ENCODE measurements around the gene CEACAM4.

GRCh38 chr19:41621654-41622053, 5.2 kb downstream of the CEACAM4 start:
- TF ChIP-seq, protein P1, sequence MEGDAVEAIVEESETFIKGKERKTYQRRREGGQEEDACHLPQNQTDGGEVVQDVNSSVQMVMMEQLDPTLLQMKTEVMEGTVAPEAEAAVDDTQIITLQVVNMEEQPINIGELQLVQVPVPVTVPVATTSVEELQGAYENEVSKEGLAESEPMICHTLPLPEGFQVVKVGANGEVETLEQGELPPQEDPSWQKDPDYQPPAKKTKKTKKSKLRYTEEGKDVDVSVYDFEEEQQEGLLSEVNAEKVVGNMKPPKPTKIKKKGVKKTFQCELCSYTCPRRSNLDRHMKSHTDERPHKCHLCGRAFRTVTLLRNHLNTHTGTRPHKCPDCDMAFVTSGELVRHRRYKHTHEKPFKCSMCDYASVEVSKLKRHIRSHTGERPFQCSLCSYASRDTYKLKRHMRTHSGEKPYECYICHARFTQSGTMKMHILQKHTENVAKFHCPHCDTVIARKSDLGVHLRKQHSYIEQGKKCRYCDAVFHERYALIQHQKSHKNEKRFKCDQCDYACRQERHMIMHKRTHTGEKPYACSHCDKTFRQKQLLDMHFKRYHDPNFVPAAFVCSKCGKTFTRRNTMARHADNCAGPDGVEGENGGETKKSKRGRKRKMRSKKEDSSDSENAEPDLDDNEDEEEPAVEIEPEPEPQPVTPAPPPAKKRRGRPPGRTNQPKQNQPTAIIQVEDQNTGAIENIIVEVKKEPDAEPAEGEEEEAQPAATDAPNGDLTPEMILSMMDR (IDR thresholded peaks at IDR 0.05): no peak
- no peak for TF ChIP-seq POLR2A (IDR thresholded peaks at IDR 0.05)
- no peak for TF ChIP-seq POLR2AphosphoS5 (IDR thresholded peaks at IDR 0.05)

Data from breast epithelium (tissue), 3 donors.